Measurements from ENCODE around the gene TRIP4.
"Not testable (repeated sequence)": the region's sequence is repeated elsewhere in the genome, so short reads cannot be mapped to it uniquely, and the experiment has no call there.

Gene TRIP4

GRCh38 chr15:64485796-64486195 is 98.2 kb downstream of the TRIP4 start:
- no peak overlapping the region for H2BK12ac ChIP-seq (ENCODE audit: low read length in 2 of 2)
- H3K9me3 ChIP-seq (ENCODE audit: control insufficient read depth, low read length), result no peaks in the 10 kb centered on the region
- H4K8ac ChIP-seq (ENCODE audit: low read length), result no peak overlapping the region
- DNase-seq, result no peak
- H2AFZ ChIP-seq (ENCODE audit: low read depth, low read length), result no peak overlapping the region
- peaks cover 0 to 19% of the 10 kb centered on the region in 2 experiments for H3K36me3 ChIP-seq (ENCODE audit: control insufficient read depth in 1 of 2, insufficient read depth in 2 of 2, low read depth in 1 of 2, low read length in 2 of 2)
- no peak overlapping the region for H3K4ac ChIP-seq (ENCODE audit: low read depth in 1 of 2, low read length in 2 of 2)
- H4K91ac ChIP-seq (ENCODE audit: low read length), result no peak overlapping the region
- no peaks in the 10 kb centered on the region for H3K27me3 ChIP-seq (ENCODE audit: control insufficient read depth in 1 of 2, insufficient read depth in 1 of 2, low read length in 2 of 2)
- no peak overlapping the region for H2BK120ac ChIP-seq (ENCODE audit: low read depth, low read length)
- H2BK15ac ChIP-seq (ENCODE audit: low read depth, poor library complexity, severe bottlenecking), result no peak overlapping the region
- H2AK5ac ChIP-seq (ENCODE audit: low read length, severe bottlenecking), result no peak overlapping the region
- no peak overlapping the region for H3K27ac ChIP-seq (ENCODE audit: low read length, poor library complexity, severe bottlenecking)
- no peak overlapping the region for H3K4me3 ChIP-seq (ENCODE audit: insufficient read depth in 1 of 2, low read depth in 1 of 2, low read length in 2 of 2)
- H3K14ac ChIP-seq (ENCODE audit: low read length in 2 of 2), result no peak overlapping the region
- no peak overlapping the region for H3K4me2 ChIP-seq (ENCODE audit: low read length, poor library complexity, severe bottlenecking)
- no peak overlapping the region for H2BK5ac ChIP-seq (ENCODE audit: low read depth, low read length, poor library complexity, severe bottlenecking)
- no peak overlapping the region for H3K18ac ChIP-seq (ENCODE audit: low read depth in 1 of 2, low read length in 2 of 2)
- peaks cover 3% of the 10 kb centered on the region for H3K4me1 ChIP-seq (ENCODE audit: control insufficient read depth, insufficient read depth, low read depth, low read length)
- H3K23ac ChIP-seq (ENCODE audit: low read length in 2 of 2), result no peak overlapping the region
- H3K79me1 ChIP-seq (replicated peaks; ENCODE audit: low read length, poor library complexity, severe bottlenecking), result peaks cover 13% of the 10 kb centered on the region
- no peak overlapping the region for H3K9ac ChIP-seq (ENCODE audit: low read length)

GRCh38 chr15:64490598-64491259 is 103.1 kb downstream of the TRIP4 start:
- Histone ChIP-seq H2AFZ (ENCODE audit: low read depth, low read length) (no peak overlapping the region), H4K91ac (ENCODE audit: low read length) (no peak overlapping the region), H3K4me2 (ENCODE audit: low read length, poor library complexity, severe bottlenecking) (no peak overlapping the region), H3K14ac (ENCODE audit: low read length in 2 of 2) (no peak overlapping the region), H3K18ac (ENCODE audit: low read depth in 1 of 2, low read length in 2 of 2) (no peak overlapping the region), H2BK12ac (ENCODE audit: low read length in 2 of 2) (no peak overlapping the region), H3K27me3 (ENCODE audit: control insufficient read depth in 1 of 2, insufficient read depth in 1 of 2, low read length in 2 of 2) (no peaks in the 10 kb centered on the region), H3K9ac (ENCODE audit: low read length) (no peak overlapping the region), H3K23ac (ENCODE audit: low read length in 2 of 2) (no peak overlapping the region), H3K4ac (ENCODE audit: low read depth in 1 of 2, low read length in 2 of 2) (no peak overlapping the region), H3K79me1 (replicated peaks; ENCODE audit: low read length, poor library complexity, severe bottlenecking) (peaks cover 13% of the 10 kb centered on the region), H2BK5ac (ENCODE audit: low read depth, low read length, poor library complexity, severe bottlenecking) (no peak overlapping the region), H3K36me3 (ENCODE audit: control insufficient read depth in 1 of 2, insufficient read depth in 2 of 2, low read depth in 1 of 2, low read length in 2 of 2) (peaks cover 4 to 15% of the 10 kb centered on the region in 2 experiments), H3K4me1 (ENCODE audit: control insufficient read depth, insufficient read depth, low read depth, low read length) (peaks cover 2% of the 10 kb centered on the region), H2AK5ac (ENCODE audit: low read length, severe bottlenecking) (no peak overlapping the region), H3K4me3 (ENCODE audit: insufficient read depth in 1 of 2, low read depth in 1 of 2, low read length in 2 of 2) (no peak overlapping the region), H3K9me3 (ENCODE audit: control insufficient read depth, low read length) (no peaks in the 10 kb centered on the region), H2BK120ac (ENCODE audit: low read depth, low read length) (no peak overlapping the region), H3K27ac (ENCODE audit: low read length, poor library complexity, severe bottlenecking) (no peak overlapping the region), H4K8ac (ENCODE audit: low read length) (no peak overlapping the region), H2BK15ac (ENCODE audit: low read depth, poor library complexity, severe bottlenecking) (no peak overlapping the region)
- no peak for DNase-seq

GRCh38 chr15:64493641-64494040 is 106.0 kb downstream of the TRIP4 start:
- H2BK120ac ChIP-seq (ENCODE audit: low read depth, low read length), result no peak overlapping the region
- no peak overlapping the region for H3K14ac ChIP-seq (ENCODE audit: low read length in 2 of 2)
- H3K4me3 ChIP-seq (ENCODE audit: insufficient read depth in 1 of 2, low read depth in 1 of 2, low read length in 2 of 2), result no peak overlapping the region
- H2AK5ac ChIP-seq (ENCODE audit: low read length, severe bottlenecking), result no peak overlapping the region
- H3K4me1 ChIP-seq (ENCODE audit: control insufficient read depth, insufficient read depth, low read depth, low read length), result peaks cover 2% of the 10 kb centered on the region
- H3K4me2 ChIP-seq (ENCODE audit: low read length, poor library complexity, severe bottlenecking), result no peak overlapping the region
- no peak overlapping the region for H2BK15ac ChIP-seq (ENCODE audit: low read depth, poor library complexity, severe bottlenecking)
- no peak overlapping the region for H4K8ac ChIP-seq (ENCODE audit: low read length)
- no peak overlapping the region for H3K27ac ChIP-seq (ENCODE audit: low read length, poor library complexity, severe bottlenecking)
- H3K36me3 ChIP-seq (ENCODE audit: control insufficient read depth in 1 of 2, insufficient read depth in 2 of 2, low read depth in 1 of 2, low read length in 2 of 2), result peaks cover 4 to 15% of the 10 kb centered on the region in 2 experiments
- no peak overlapping the region for H2AFZ ChIP-seq (ENCODE audit: low read depth, low read length)
- peaks cover 21% of the 10 kb centered on the region for H3K79me1 ChIP-seq (replicated peaks; ENCODE audit: low read length, poor library complexity, severe bottlenecking)
- WGBS, result 93% methylated on average over 2 of the region's 2 CpGs
- H3K9ac ChIP-seq (ENCODE audit: low read length), result no peak overlapping the region
- H3K4ac ChIP-seq (ENCODE audit: low read depth in 1 of 2, low read length in 2 of 2), result no peak overlapping the region
- no peak overlapping the region for H3K23ac ChIP-seq (ENCODE audit: low read length in 2 of 2)
- H3K9me3 ChIP-seq (ENCODE audit: control insufficient read depth, low read length), result no peaks in the 10 kb centered on the region
- H2BK5ac ChIP-seq (ENCODE audit: low read depth, low read length, poor library complexity, severe bottlenecking), result no peak overlapping the region
- no peak overlapping the region for H4K91ac ChIP-seq (ENCODE audit: low read length)
- no peak for DNase-seq
- H3K27me3 ChIP-seq (ENCODE audit: control insufficient read depth in 1 of 2, insufficient read depth in 1 of 2, low read length in 2 of 2), result no peaks in the 10 kb centered on the region
- no peak overlapping the region for H3K18ac ChIP-seq (ENCODE audit: low read depth in 1 of 2, low read length in 2 of 2)
- no peak overlapping the region for H2BK12ac ChIP-seq (ENCODE audit: low read length in 2 of 2)

- H2BK120ac ChIP-seq (ENCODE audit: low read depth, low read length); H3K4me2 ChIP-seq (ENCODE audit: low read length, poor library complexity, severe bottlenecking); H3K4ac ChIP-seq (ENCODE audit: low read depth in 1 of 2, low read length in 2 of 2); H3K18ac ChIP-seq (ENCODE audit: low read depth in 1 of 2, low read length in 2 of 2); H3K23ac ChIP-seq (ENCODE audit: low read length in 2 of 2); H2BK5ac ChIP-seq (ENCODE audit: low read depth, low read length, poor library complexity, severe bottlenecking); H3K4me3 ChIP-seq (ENCODE audit: insufficient read depth in 1 of 2, low read depth in 1 of 2, low read length in 2 of 2); H2BK12ac ChIP-seq (ENCODE audit: low read length in 2 of 2); H2AK5ac ChIP-seq (ENCODE audit: low read length, severe bottlenecking); H3K27ac ChIP-seq (ENCODE audit: low read length, poor library complexity, severe bottlenecking); H4K8ac ChIP-seq (ENCODE audit: low read length); H2AFZ ChIP-seq (ENCODE audit: low read depth, low read length); H3K14ac ChIP-seq (ENCODE audit: low read length in 2 of 2); H3K9ac ChIP-seq (ENCODE audit: low read length); H3K9me3 ChIP-seq (ENCODE audit: control insufficient read depth, low read length); H2BK15ac ChIP-seq (ENCODE audit: low read depth, poor library complexity, severe bottlenecking); H3K27me3 ChIP-seq (ENCODE audit: control insufficient read depth in 1 of 2, insufficient read depth in 1 of 2, low read length in 2 of 2); DNase-seq; H3K4me1 ChIP-seq (ENCODE audit: control insufficient read depth, insufficient read depth, low read depth, low read length); H4K91ac ChIP-seq (ENCODE audit: low read length): not testable (repeated sequence)
- Histone ChIP-seq H3K36me3 (ENCODE audit: control insufficient read depth in 1 of 2, insufficient read depth in 2 of 2, low read depth in 1 of 2, low read length in 2 of 2) (peaks cover 13 to 28% of the 10 kb centered on the region in 2 experiments), H3K79me1 (replicated peaks; ENCODE audit: low read length, poor library complexity, severe bottlenecking) (peaks cover 34% of the 10 kb centered on the region)
- no CpG with 5 or more reads among the region's 2 CpGs for WGBS
Observed at GRCh38 chr15:64495968-64496367, 108.3 kb downstream of the TRIP4 start.
